ENCODE data around the gene PIK3R5. TPM values are rescaled to one million over a fixed set of nuclear protein-coding genes. Genes with fewer than 3 reads are reported as not detected.
"Not testable (repeated sequence)": the region's sequence is repeated elsewhere in the genome, so short reads cannot be mapped to it uniquely, and the experiment has no call there.

The PIK3R5 gene
- total RNA-seq, 2 experiments from 2014 or later, result 153 to 159 TPM

DNA sequence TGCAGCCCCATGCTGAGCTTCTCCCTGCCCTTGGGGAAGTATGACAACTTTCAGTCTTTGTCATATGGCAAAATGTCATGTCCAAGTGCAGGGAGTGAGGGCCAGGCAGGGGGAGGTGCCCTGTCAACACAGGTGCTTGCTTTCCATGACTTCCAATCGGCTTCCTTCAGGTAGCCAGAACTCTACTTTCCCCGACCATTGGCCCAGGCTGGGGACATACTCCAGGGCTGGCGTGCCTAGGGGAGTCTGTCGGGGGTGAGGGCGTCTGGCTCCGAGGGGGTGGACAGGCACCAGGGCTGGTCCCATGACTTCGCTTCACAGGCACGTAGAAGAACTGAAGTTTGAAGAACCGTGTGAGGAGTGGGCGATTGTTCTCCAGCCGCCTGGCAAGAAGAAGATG, 78.2 kb downstream of the PIK3R5 start:
- Mint-ChIP-seq H3K27me3 (no peaks in the 10 kb centered on the region), H3K4me1 (ENCODE audit: low read depth) (peaks cover 2% of the 10 kb centered on the region), H3K4me3 (no peak overlapping the region), H3K27ac (no peak overlapping the region), H3K36me3 (ENCODE audit: low read depth) (peaks cover 79% of the 10 kb centered on the region), H3K9me3 (no peaks in the 10 kb centered on the region)
- no peak overlapping the region for H3K27ac ChIP-seq (ENCODE audit: low read depth in 1 of 2, low read length in 2 of 2)
- H3K36me3 ChIP-seq (ENCODE audit: insufficient read depth, low read length), result peaks cover 87% of the 10 kb centered on the region
- peaks cover 0 to 9% of the 10 kb centered on the region in 2 experiments for H3K9me3 ChIP-seq (ENCODE audit: control insufficient read depth in 1 of 2, insufficient read depth in 1 of 2, low read length in 2 of 2)
- no peaks in the 10 kb centered on the region for H3K27me3 ChIP-seq (ENCODE audit: control insufficient read depth in 1 of 2, insufficient read depth in 2 of 2, low read length in 2 of 2)
- intact Hi-C loops (cut with DNase I, micrococcal nuclease), result no loop called here
- TF ChIP-seq, protein P1, sequence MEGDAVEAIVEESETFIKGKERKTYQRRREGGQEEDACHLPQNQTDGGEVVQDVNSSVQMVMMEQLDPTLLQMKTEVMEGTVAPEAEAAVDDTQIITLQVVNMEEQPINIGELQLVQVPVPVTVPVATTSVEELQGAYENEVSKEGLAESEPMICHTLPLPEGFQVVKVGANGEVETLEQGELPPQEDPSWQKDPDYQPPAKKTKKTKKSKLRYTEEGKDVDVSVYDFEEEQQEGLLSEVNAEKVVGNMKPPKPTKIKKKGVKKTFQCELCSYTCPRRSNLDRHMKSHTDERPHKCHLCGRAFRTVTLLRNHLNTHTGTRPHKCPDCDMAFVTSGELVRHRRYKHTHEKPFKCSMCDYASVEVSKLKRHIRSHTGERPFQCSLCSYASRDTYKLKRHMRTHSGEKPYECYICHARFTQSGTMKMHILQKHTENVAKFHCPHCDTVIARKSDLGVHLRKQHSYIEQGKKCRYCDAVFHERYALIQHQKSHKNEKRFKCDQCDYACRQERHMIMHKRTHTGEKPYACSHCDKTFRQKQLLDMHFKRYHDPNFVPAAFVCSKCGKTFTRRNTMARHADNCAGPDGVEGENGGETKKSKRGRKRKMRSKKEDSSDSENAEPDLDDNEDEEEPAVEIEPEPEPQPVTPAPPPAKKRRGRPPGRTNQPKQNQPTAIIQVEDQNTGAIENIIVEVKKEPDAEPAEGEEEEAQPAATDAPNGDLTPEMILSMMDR (IDR thresholded peaks at IDR 0.05), result no peak
- ChIA-PET POLR2A (no interaction called here), CTCF (no interaction called here)
- no peak overlapping the region for H3K4me3 ChIP-seq (ENCODE audit: low read length)
- ATAC-seq (ENCODE audit: poor library complexity) (no peak), DNase-seq (no peak)
- H3K4me1 ChIP-seq (ENCODE audit: insufficient read depth, low read length), result peaks cover 5% of the 10 kb centered on the region

- TF ChIP-seq, protein P1 (IDR thresholded peaks at IDR 0.05), result no peak
- H3K27me3 Mint-ChIP-seq, result no peaks in the 10 kb centered on the region
- H3K9me3 ChIP-seq (ENCODE audit: control insufficient read depth in 1 of 2, insufficient read depth in 1 of 2, low read length in 2 of 2), result peaks cover 0 to 9% of the 10 kb centered on the region in 2 experiments
- peaks cover 5% of the 10 kb centered on the region for H3K4me1 ChIP-seq (ENCODE audit: insufficient read depth, low read length)
- ChIA-PET CTCF (no interaction called here), POLR2A (no interaction called here)
- no peaks in the 10 kb centered on the region for H3K4me1 Mint-ChIP-seq (ENCODE audit: low read depth)
- DNase-seq (peak in 1 of 14 experiments; percentile 42), ATAC-seq (ENCODE audit: poor library complexity) (no peak)
- no peaks in the 10 kb centered on the region for H3K27me3 ChIP-seq (ENCODE audit: control insufficient read depth in 1 of 2, insufficient read depth in 2 of 2, low read length in 2 of 2)
- H3K4me3 Mint-ChIP-seq, result no peak overlapping the region
- peak overlapping the region; percentile 14 for H3K27ac Mint-ChIP-seq
- H3K36me3 ChIP-seq (ENCODE audit: insufficient read depth, low read length), result peaks cover 89% of the 10 kb centered on the region
- intact Hi-C loops (cut with DNase I, micrococcal nuclease), result no loop called here
- peaks cover 82% of the 10 kb centered on the region for H3K36me3 Mint-ChIP-seq (ENCODE audit: low read depth)
- no peaks in the 10 kb centered on the region for H3K9me3 Mint-ChIP-seq
- no peak overlapping the region for H3K4me3 ChIP-seq (ENCODE audit: low read length)
- H3K27ac ChIP-seq (ENCODE audit: low read depth in 1 of 2, low read length in 2 of 2), result peak overlapping the region in 1 of 2 donors; percentile 44
These were observed 79.4 kb downstream of the PIK3R5 start for GRCh38 chr17:8885967-8886684.

DNA sequence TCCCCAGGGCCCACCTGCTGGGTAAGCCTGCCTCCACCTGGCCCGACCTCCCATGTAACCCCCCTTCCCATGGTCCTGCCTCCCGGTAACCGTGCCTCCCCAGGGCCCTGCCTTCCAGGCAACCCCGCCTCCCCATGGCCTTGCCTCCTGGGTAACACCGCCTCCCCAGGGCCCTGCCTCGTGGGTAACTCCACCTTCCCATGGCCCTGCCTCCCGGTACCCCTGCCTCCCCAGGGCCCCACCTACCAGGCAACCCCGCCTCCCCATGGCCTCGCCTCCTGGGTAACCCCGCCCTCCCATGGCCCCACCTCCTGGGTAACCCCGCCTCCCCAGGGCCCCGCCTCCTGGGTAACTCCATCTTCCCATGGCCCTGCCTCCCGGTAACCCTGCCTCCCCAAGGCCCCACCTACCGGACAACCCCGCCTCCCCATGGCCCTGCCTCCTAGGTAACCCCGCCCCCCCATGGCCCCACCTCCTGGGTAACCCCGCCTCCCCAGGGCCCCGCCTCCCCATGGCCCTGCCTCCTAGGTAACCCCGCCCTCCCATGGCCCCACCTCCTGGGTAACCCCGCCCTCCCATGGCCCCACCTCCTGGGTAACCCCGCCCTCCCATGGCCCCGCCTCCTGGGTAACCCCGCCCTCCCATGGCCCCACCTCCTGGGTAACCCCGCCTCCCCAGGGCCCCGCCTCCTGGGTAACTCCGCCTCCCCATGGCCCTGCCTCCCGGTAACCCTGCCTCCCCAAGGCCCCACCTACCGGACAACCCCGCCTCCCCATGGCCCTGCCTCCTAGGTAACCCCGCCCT, 80.1 kb downstream of the PIK3R5 start:
- H3K36me3 ChIP-seq (ENCODE audit: insufficient read depth, low read length), result peaks cover 89% of the 10 kb centered on the region
- peak overlapping the region; percentile 17 to 47 for H3K27ac ChIP-seq (ENCODE audit: low read depth in 1 of 2, low read length in 2 of 2)
- peaks cover 88% of the 10 kb centered on the region for H3K36me3 Mint-ChIP-seq (ENCODE audit: low read depth)
- intact Hi-C loops (cut with DNase I, micrococcal nuclease); H3K27me3 Mint-ChIP-seq; H3K27ac Mint-ChIP-seq; H3K4me3 Mint-ChIP-seq; H3K9me3 Mint-ChIP-seq; CTCF ChIA-PET; H3K9me3 ChIP-seq (ENCODE audit: control insufficient read depth in 1 of 2, insufficient read depth in 1 of 2, low read length in 2 of 2); H3K4me1 ChIP-seq (ENCODE audit: insufficient read depth, low read length); H3K27me3 ChIP-seq (ENCODE audit: control insufficient read depth in 1 of 2, insufficient read depth in 2 of 2, low read length in 2 of 2); H3K4me3 ChIP-seq (ENCODE audit: low read length); H3K4me1 Mint-ChIP-seq (ENCODE audit: low read depth); POLR2A ChIA-PET: not testable (repeated sequence)
- ATAC-seq (ENCODE audit: poor library complexity) (peak; percentile 80), DNase-seq (peak in 12 of 14 experiments; percentile 11 to 83 (median 60))

All from CD4-positive, alpha-beta T cell (primary cell).